Ovary (tissue), 9 donors: ENCODE data around the gene CSK. TPM values are rescaled to one million over a fixed set of nuclear protein-coding genes. Genes with fewer than 3 reads are reported as not detected.

Experiments
- DNase-seq, 5 donors: peaks; one replicate each; pipeline ENCODE4 v3.0.0-alpha.2; 2019 to 2020
- H3K27ac ChIP-seq, 2 donors: fragments of 200-600 bp; one replicate each; pipeline versions ENCODE4 v1.5.1 to v1.8.0; 2019 to 2022
- H3K27me3 ChIP-seq: fragments of 200-600 bp; one replicate; pipeline ENCODE4 v1.8.0; 2022
- H3K36me3 ChIP-seq: fragments of 200-600 bp; sonication (generic); one replicate; pipeline ENCODE4 v1.5.1; 2019
- H3K4me1 ChIP-seq: one replicate; pipeline ENCODE4 v1.8.1; 2013; ENCODE audit warnings: mild to moderate bottlenecking, moderate library complexity; ENCODE audit not compliant: insufficient read depth
- H3K4me3 ChIP-seq: fragments of 200-600 bp; sonication (generic); one replicate; pipeline ENCODE4 v1.5.1; 2017
- H3K9me3 ChIP-seq, 2 donors: fragments of 200-600 bp in 1 of 2; sonication (generic) in 1 of 2; one replicate each; pipeline versions ENCODE4 v1.5.1 to v1.8.1; 2013 to 2019; ENCODE audit warnings: mild to moderate bottlenecking in 1 of 2, moderate library complexity in 1 of 2
- EP300 ChIP-seq: sonication (generic); formaldehyde crosslinking; IDR thresholded peaks from one replicate; pipeline ENCODE4 v1.6.1; 2017; ENCODE audit warnings: antibody characterized with exemption
- POLR2A ChIP-seq: fragments of 450-650 bp; IDR thresholded peaks from one replicate; pipeline ENCODE4 v1.6.1; 2017; ENCODE audit warnings: antibody characterized with exemption, mild to moderate bottlenecking, moderate library complexity
- WGBS, 3 donors: extraction: QIAGEN DNeasy Blood & Tissue Kit in 1 of 3; methylation state at CpG; one replicate each; pipeline versions ENCODE4 v1.1.5 to v1.1.7; 2013 to 2017; 5-methylcytosine and 5-hydroxymethylcytosine counted together
- intact Hi-C, 4 donors: fragments of 100-400 bp; cut with DNase I; formaldehyde crosslinking; loops; one replicate each; pipeline versions ENCODE4 v1.11.0 to v1.15.1; 2022 to 2023
- polyA plus RNA-seq, 2 donors: library from polyadenylated mRNA; stranded (reverse); fragments of 200-250 nt in 1 of 2; fragments of 350-450 nt in 1 of 2; fragmentation: Illumina TruSeq in 1 of 2; extraction: RNeasy Lipid Tissue Mini Kit (QIAGEN cat#74804) in 1 of 2; gene quantifications; one replicate each; pipeline ENCODE4 v1.2.3, GENCODE V29; 2013 to 2014
- total RNA-seq, 7 donors: library from RNA; depleted of rRNA in 2 of 7; stranded (reverse); fragments of >200 nt in 2 of 7; fragmentation: NEBNext Ultra II Directional in 3 of 7; extraction: Animal tissue kit (Norgen Biotek cat#: 25700) in 3 of 7; gene quantifications; one replicate each; pipeline versions ENCODE4 v1.1.0 to v1.2.4, GENCODE V29; 2016 to 2023
- TF ChIP-seq, protein P1 (sequence below), 3 donors: fragments of 450-650 bp in 2 of 3; fragments of 200-600 bp in 1 of 3; IDR thresholded peaks; one replicate each; pipeline versions ENCODE4 v1.5.1 to v1.8.0; 2016 to 2022; ENCODE audit warnings: antibody characterized with exemption in 3 of 3, mild to moderate bottlenecking in 1 of 3
- donor health status: DM: no; HTN: no; CAD: no; lungs with moderate emphysema.
- donor health status: DM: no; HTN: no; CAD: no.
- donor health status: Bipolar disorder and iron deficiency.
- donor health status: DM: yes; HTN: yes; CAD: no.
- donor health status: DM: no; HTN: no; CAD: no.
- donor health status: DM: yes; HTN: yes; CAD: no.

Gene CSK
- total and polyA plus RNA-seq, 9 donors = 9.2 to 49.6 (median 41.1) TPM

DNA sequence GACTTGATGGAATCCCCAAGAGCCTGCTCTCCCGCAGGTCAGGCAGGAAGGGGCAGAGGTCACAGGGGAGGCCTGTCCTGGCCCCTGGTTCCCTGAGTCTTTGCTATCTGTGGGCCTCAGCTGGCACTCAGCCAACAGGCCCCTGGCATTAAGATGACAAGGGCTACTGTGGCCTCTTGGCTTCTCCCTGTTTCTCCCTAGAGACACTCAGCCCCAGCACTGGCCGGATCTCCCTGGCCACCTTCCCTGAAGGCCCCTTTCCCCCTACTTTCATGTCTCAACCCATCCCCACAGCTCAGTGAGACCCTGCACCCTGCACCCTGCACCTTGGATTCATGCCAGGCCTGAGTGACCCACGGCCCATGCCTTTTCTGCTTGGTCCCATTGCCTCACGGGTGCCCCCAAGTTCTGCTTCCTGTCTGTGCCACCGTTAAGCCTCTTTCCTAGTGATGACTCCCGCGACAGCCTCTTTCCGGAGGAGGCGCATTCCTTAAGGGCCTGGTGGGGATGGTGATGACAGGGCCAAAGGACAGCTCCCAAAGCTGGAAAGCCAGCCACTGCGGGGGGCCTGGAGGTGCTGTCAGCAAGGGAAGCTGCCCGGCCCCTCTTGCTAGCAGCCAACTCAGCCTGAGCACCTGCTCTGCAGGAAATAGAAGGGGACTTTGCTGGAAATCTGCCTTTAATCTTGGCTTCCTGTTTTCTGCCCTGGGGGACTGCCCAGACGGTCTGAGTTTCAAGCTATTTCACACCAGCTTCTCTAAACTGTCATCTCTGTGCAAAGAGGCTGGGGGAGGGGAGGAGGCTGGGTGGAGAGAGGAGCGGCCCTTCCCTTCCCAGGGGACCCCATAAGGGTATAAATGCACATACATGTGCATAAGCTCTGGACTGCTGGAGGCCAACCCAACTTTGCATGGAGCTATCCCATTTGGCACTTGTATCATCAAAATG, 4.8 kb upstream of the CSK start:
- no peak overlapping the region for H3K27ac ChIP-seq
- WGBS, 3 donors = 50 to 55% (median 54%) methylated on average over 13 of the region's 13 CpGs
- intact Hi-C loops = loop anchor here in 2 of 4 donors (5.0 to 10.0 kb wide), 2 partner anchors 175 to 218 kb away; partner anchors contain the start of gene SCAMP5 (in 1 of the 2)

DNA sequence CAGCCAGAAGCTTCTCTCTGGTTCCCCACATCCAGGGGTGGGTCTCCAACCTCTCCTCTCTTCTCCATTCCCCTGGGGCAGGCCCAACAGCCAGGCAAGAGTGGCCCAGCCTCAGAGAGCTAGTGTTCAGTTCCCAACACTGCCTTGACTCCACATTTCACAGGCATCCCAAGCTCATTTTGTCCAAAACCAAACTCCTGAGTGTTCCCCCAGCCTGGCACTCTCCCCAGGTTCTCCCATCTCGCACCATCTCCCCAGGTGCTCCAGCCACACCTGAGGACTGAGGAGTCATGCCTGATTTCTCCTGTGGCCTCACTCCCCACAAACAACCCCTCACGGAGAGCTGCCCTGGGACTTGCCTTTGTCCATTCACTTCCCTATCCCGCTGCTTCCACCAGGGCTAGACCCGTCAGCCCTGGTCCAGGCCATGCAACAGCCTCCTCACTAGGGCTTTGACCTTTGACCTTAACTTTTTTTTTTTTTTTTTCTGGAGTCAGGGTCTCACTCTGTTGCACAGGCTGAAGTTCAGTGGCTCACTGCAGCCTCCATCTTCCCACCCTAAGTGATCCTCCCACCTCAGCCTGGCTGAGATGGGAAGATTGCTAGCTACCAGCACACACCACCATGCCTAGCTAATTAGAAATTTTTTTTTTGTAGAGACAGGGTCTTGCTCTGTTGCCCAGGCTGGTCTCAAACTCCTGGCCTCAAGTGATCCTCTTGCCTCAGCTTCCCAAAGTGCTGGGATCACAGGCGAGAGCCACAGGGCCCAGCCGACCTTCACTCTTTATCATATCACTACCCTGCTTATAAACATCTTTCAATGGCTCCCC, 3.9 kb upstream of the CSK start:
- no peaks in the 10 kb centered on the region for H3K9me3 ChIP-seq
- intact Hi-C loops = loop anchor here in 2 of 4 donors (5.0 to 10.0 kb wide), 2 partner anchors 174 to 217 kb away; partner anchors contain the start of gene SCAMP5 (in 1 of the 2)
- no peaks in the 10 kb centered on the region for H3K27me3 ChIP-seq
- H3K4me1 ChIP-seq = peaks cover 5% of the 10 kb centered on the region
- DNase-seq = no peak
- H3K27ac ChIP-seq = no peak overlapping the region
- no peak overlapping the region for H3K4me3 ChIP-seq
- no peaks in the 10 kb centered on the region for H3K36me3 ChIP-seq
- TF ChIP-seq POLR2A = no peak
- no peak for TF ChIP-seq EP300
- TF ChIP-seq, protein P1, sequence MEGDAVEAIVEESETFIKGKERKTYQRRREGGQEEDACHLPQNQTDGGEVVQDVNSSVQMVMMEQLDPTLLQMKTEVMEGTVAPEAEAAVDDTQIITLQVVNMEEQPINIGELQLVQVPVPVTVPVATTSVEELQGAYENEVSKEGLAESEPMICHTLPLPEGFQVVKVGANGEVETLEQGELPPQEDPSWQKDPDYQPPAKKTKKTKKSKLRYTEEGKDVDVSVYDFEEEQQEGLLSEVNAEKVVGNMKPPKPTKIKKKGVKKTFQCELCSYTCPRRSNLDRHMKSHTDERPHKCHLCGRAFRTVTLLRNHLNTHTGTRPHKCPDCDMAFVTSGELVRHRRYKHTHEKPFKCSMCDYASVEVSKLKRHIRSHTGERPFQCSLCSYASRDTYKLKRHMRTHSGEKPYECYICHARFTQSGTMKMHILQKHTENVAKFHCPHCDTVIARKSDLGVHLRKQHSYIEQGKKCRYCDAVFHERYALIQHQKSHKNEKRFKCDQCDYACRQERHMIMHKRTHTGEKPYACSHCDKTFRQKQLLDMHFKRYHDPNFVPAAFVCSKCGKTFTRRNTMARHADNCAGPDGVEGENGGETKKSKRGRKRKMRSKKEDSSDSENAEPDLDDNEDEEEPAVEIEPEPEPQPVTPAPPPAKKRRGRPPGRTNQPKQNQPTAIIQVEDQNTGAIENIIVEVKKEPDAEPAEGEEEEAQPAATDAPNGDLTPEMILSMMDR (IDR thresholded peaks at IDR 0.05) = no peak
- WGBS, 3 donors = 89 to 91% (median 89%) methylated on average over 6 of the region's 6 CpGs

More for the DNA sequence above, 4.8 kb upstream of the CSK start:
- Histone ChIP-seq H3K9me3 (no peaks in the 10 kb centered on the region), H3K27me3 (no peaks in the 10 kb centered on the region), H3K4me1 (peaks cover 3% of the 10 kb centered on the region), H3K4me3 (no peak overlapping the region), H3K36me3 (no peaks in the 10 kb centered on the region)
- DNase-seq = no peak
- no peak for TF ChIP-seq POLR2A
- TF ChIP-seq, protein P1 (IDR thresholded peaks at IDR 0.05) = no peak
- no peak for TF ChIP-seq EP300

DNA sequence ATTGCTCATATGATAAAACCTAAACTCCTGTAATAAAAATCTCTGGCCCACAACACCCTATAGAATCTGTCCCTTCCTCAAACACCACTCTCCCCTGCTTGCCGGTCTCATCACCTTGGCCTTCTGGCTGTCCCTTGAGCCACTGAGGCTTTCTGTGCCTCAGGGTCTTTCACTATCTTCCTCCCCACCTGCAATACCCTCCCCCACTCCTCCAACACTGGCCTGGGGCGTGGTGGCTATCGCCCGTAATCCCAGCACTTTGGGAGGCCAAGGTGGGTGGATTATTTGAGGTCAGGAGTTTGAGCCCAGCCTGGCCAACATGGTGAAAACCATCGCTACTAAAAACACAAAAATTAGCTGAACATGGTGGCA, 3.3 kb upstream of the CSK start:
- H3K4me3 ChIP-seq = no peak overlapping the region
- intact Hi-C loops = loop anchor here in 2 of 4 donors (5.0 to 10.0 kb wide), 2 partner anchors 174 to 216 kb away; partner anchors contain the start of gene SCAMP5 (in 1 of the 2)
- TF ChIP-seq EP300 = no peak
- TF ChIP-seq, protein P1 (IDR thresholded peaks at IDR 0.05) = no peak
- no peak for TF ChIP-seq POLR2A
- peaks cover 11% of the 10 kb centered on the region for H3K4me1 ChIP-seq
- no peak for DNase-seq
- whole genome bisulfite sequencing, 3 donors = 83 to 92% (median 87%) methylated on average over 5 of the region's 5 CpGs
- H3K27ac ChIP-seq = no peak overlapping the region
- H3K36me3 ChIP-seq = no peaks in the 10 kb centered on the region
- no peaks in the 10 kb centered on the region for H3K9me3 ChIP-seq
- H3K27me3 ChIP-seq = no peaks in the 10 kb centered on the region

DNA sequence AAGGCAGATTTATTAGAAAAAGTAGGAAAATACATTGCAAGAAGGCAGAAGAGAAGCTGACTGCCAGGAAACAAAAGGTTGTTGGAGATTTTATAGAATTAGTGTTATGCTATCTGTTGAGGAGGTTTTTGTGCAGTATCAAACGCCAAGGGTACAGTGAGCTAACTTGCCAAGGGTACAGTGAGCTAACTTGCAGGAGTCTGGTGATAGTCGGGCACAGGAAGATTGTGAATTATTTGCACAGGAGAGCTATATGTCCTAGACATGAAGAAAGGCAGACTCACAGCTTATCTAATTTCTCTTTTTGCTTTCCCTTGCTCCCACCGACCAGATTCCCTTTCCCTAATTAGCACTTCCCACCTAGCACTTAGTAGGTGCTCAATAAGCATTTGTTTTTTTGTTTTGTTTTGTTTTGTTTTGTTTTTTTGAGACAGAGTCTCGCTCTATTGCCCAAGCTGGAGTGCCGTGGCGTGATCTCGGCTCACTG, 2.7 kb upstream of the CSK start:
- H3K27me3 ChIP-seq = no peaks in the 10 kb centered on the region
- no peak for DNase-seq
- no peaks in the 10 kb centered on the region for H3K36me3 ChIP-seq
- 72 to 83% (median 77%) methylated on average over 7 of the region's 7 CpGs for WGBS, 3 donors
- H3K4me1 ChIP-seq = peaks cover 14% of the 10 kb centered on the region
- no peak overlapping the region for H3K27ac ChIP-seq
- TF ChIP-seq, protein P1 (IDR thresholded peaks at IDR 0.05) = no peak
- TF ChIP-seq EP300 = no peak
- TF ChIP-seq POLR2A = no peak
- H3K9me3 ChIP-seq = no peaks in the 10 kb centered on the region
- H3K4me3 ChIP-seq = no peak overlapping the region
- intact Hi-C loops = loop anchor here in 2 of 4 donors (5.0 to 10.0 kb wide), 2 partner anchors 173 to 216 kb away; partner anchors contain the start of gene SCAMP5 (in 1 of the 2)
